ENCODE measurements around the gene CFAP300. TPM values are rescaled to one million over a fixed set of nuclear protein-coding genes. Genes with fewer than 3 reads are reported as not detected.

Gene CFAP300
- total and polyA plus RNA-seq, 8 donors = 0.32 to 1.4 (median 0.72) TPM

DNA sequence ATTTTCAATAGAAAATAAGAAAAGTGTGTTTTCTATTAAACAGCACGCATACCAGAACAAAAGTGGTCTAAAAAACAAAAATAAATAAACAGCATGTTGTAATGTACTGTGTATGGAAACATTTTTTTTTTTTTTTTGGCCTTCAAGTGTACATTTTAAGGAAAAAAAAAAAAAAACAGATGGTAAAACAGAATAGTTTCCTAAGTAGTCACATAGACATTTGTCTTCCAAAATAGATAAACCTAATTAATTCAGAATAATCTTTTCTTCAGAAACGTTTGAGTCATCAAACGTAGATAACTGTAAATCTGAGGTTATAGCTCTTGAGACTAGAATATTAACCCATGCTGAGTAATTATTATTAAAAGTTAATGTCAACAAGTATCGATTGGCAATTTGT, 396 bp upstream of the CFAP300 start:
- peak in 2 of 4 donors; percentile 8 to 36 for ATAC-seq
- no peak overlapping the region for H3K27ac ChIP-seq
- TF ChIP-seq, protein P1, sequence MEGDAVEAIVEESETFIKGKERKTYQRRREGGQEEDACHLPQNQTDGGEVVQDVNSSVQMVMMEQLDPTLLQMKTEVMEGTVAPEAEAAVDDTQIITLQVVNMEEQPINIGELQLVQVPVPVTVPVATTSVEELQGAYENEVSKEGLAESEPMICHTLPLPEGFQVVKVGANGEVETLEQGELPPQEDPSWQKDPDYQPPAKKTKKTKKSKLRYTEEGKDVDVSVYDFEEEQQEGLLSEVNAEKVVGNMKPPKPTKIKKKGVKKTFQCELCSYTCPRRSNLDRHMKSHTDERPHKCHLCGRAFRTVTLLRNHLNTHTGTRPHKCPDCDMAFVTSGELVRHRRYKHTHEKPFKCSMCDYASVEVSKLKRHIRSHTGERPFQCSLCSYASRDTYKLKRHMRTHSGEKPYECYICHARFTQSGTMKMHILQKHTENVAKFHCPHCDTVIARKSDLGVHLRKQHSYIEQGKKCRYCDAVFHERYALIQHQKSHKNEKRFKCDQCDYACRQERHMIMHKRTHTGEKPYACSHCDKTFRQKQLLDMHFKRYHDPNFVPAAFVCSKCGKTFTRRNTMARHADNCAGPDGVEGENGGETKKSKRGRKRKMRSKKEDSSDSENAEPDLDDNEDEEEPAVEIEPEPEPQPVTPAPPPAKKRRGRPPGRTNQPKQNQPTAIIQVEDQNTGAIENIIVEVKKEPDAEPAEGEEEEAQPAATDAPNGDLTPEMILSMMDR (IDR thresholded peaks at IDR 0.05) = no peak
- no peaks in the 10 kb centered on the region for H3K36me3 ChIP-seq
- no peak for FAIRE-seq
- no peaks in the 10 kb centered on the region for H3K27me3 ChIP-seq
- H3K4me3 ChIP-seq = peak overlapping the region in 3 of 4 donors; percentile 20 to 41 (median 36)
- intact Hi-C loops (cut with DNase I) = no loop called here
- no peaks in the 10 kb centered on the region for H3K9me3 ChIP-seq
- no peaks in the 10 kb centered on the region for H3K4me1 ChIP-seq
- DNase-seq = no peak
- 23 to 24% methylated on average over 4 of the region's 4 CpGs for WGBS, 2 donors

DNA sequence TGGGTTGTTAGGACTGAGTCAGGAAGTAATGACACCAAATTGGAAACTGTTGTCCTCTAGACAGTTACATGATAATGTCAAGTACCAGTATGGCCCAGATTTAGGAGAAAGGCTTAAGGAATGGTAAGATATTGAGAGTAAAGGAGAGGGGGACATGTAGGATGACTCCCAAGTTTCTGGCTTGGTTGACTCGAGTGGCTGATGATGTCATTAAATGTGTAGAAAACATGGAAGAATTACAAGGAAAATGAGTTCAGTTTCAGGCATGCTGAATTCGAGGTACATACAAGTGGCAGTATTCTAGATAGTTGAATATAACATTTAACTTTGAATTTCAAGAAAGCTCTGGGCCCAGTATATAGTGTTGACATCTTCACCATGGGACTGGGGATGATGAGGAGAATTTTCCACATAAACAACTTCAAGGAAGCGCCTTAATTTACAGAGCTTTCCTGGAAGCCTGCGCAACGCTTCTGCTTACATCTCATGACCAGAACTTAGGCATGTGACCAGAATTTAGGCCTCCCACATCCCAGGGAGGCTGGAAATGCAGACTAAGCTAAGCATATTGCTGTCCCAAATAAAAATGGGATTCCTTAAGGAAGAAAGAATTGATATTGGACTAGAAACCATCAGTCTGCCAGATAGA, 3.8 kb downstream of the CFAP300 start:
- Histone ChIP-seq H3K27ac (no peak overlapping the region), H3K36me3 (no peaks in the 10 kb centered on the region), H3K4me3 (no peak overlapping the region), H3K9me3 (no peaks in the 10 kb centered on the region), H3K4me1 (no peaks in the 10 kb centered on the region), H3K27me3 (no peaks in the 10 kb centered on the region)
- no peak for ATAC-seq
- FAIRE-seq = no peak
- no peak for DNase-seq
- TF ChIP-seq, protein P1 (IDR thresholded peaks at IDR 0.05) = no peak
- intact Hi-C loops (cut with DNase I) = no loop called here
- 70 to 71% methylated on average over 5 of the region's 5 CpGs for WGBS, 2 donors

DNA sequence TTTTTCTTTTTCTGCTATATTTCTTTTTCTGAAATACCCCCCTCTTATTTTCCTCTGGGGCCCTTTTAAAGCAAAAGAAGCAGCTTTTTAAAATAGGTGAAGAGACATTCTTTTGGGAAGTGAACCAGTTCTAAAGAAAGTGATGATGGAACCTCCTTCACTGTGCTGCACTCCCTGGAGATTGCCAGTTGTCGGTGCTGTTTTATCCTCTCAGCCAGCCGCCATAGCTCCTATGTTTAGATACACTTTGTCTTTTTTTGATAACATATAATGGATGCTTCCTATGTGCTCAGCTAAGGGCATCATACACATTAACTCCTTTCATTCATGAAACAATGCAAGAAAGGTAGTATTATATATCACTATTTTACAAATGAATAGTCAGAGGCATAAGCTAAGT, 14.0 kb downstream of the CFAP300 start:
- H3K4me1 ChIP-seq = no peaks in the 10 kb centered on the region
- intact Hi-C loops (cut with DNase I) = no loop called here
- FAIRE-seq (no peak), ATAC-seq (peak in 2 of 4 donors; percentile 33 to 44), DNase-seq (no peak)
- H3K27ac ChIP-seq = no peak overlapping the region
- TF ChIP-seq, protein P1 (IDR thresholded peaks at IDR 0.05) = no peak
- no peaks in the 10 kb centered on the region for H3K27me3 ChIP-seq
- no peak overlapping the region for H3K4me3 ChIP-seq
- H3K9me3 ChIP-seq = no peaks in the 10 kb centered on the region
- 27 to 29% methylated on average over 2 of the region's 2 CpGs for WGBS, 2 donors
- no peaks in the 10 kb centered on the region for H3K36me3 ChIP-seq

DNA sequence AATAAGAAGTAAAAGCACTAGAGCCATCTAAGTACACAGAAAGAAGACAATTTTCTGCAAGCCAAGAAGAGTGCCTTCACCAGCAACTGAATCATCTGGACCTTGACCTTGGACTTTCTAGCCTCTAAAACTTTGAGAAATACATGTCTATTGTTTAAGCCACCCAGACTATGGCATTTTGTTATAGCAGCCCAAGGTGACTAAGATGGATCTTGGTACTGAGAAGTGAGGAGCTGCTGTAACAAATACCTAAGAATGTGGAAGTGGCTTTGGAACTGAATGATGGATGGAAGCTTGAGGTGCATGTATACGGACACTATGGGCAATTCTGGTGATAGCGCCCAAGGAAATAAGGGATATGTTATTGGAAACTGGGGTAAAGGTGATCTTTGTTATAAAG, 14.9 kb downstream of the CFAP300 start:
- no peak for DNase-seq
- no peak overlapping the region for H3K27ac ChIP-seq
- no peak for ATAC-seq
- 91 to 95% methylated on average over 2 of the region's 2 CpGs for WGBS, 2 donors
- intact Hi-C loops (cut with DNase I) = no loop called here
- no peak for FAIRE-seq
- no peak overlapping the region for H3K4me3 ChIP-seq
- H3K27me3 ChIP-seq = no peaks in the 10 kb centered on the region
- H3K9me3 ChIP-seq = no peaks in the 10 kb centered on the region
- no peaks in the 10 kb centered on the region for H3K36me3 ChIP-seq
- no peaks in the 10 kb centered on the region for H3K4me1 ChIP-seq
- TF ChIP-seq, protein P1 (IDR thresholded peaks at IDR 0.05) = no peak

DNA sequence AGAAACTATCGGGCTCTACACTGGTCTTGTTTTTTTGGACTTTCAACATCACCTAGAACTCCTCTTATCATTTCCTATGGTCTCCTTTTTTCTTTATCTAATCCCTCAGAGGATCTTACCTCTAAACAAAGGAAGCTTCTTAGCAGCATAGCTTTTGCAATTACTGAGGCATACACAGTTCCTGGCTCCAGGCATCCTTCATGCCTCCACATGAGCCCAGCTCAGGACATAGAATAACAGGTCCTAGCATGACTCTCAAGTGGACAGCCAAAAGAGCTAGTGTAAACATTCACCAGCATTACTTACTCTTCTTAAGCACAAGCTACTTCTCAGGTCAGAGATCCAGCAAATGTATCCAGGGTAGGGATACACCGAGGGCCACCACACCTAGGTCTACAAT, 17.1 kb downstream of the CFAP300 start:
- DNase-seq (no peak), ATAC-seq (no peak), FAIRE-seq (no peak)
- no peak overlapping the region for H3K4me3 ChIP-seq
- no peaks in the 10 kb centered on the region for H3K36me3 ChIP-seq
- H3K9me3 ChIP-seq = no peaks in the 10 kb centered on the region
- H3K27ac ChIP-seq = no peak overlapping the region
- WGBS, 2 donors = 81 to 90% methylated on average over 2 of the region's 2 CpGs
- TF ChIP-seq, protein P1 (IDR thresholded peaks at IDR 0.05) = no peak
- H3K27me3 ChIP-seq = no peaks in the 10 kb centered on the region
- no peaks in the 10 kb centered on the region for H3K4me1 ChIP-seq
- intact Hi-C loops (cut with DNase I) = no loop called here

Measured in pancreas (tissue), 10 donors.